ENCODE results near the gene PRKACA.

Gene PRKACA

DNA sequence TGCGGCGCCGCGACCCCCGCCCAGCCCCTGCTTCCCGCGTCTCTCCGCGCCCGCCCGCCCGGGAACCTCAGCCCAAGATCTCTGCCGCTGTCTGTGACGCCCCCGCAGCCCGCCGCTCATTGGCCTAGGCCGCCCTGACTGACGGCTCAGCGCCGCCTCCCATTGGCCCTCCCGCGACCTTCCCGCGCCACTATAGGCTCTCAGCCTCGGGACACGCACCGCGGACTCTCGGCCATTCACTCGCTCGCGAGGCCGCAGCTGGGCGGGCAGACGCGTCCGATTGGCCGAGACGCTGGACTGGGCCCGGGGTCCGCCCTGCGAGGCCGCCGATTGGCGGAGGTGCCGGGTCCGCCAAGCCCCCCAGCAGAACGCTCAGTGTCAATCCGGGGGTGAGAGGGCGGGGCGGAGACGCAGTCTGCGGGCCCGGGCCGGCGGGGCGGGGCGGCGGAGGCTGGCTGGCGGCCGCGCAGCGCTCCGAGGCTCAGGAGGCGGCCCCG, at the start of gene PRKACA:
PRKACA (minus strand) TSS at position 95 of the 497 bp plus-strand sequence. CDS start 215 bp downstream, outside the sequence.
- TF ChIP-seq, protein P1, sequence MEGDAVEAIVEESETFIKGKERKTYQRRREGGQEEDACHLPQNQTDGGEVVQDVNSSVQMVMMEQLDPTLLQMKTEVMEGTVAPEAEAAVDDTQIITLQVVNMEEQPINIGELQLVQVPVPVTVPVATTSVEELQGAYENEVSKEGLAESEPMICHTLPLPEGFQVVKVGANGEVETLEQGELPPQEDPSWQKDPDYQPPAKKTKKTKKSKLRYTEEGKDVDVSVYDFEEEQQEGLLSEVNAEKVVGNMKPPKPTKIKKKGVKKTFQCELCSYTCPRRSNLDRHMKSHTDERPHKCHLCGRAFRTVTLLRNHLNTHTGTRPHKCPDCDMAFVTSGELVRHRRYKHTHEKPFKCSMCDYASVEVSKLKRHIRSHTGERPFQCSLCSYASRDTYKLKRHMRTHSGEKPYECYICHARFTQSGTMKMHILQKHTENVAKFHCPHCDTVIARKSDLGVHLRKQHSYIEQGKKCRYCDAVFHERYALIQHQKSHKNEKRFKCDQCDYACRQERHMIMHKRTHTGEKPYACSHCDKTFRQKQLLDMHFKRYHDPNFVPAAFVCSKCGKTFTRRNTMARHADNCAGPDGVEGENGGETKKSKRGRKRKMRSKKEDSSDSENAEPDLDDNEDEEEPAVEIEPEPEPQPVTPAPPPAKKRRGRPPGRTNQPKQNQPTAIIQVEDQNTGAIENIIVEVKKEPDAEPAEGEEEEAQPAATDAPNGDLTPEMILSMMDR (IDR thresholded peaks at IDR 0.05), result no peak

DNA sequence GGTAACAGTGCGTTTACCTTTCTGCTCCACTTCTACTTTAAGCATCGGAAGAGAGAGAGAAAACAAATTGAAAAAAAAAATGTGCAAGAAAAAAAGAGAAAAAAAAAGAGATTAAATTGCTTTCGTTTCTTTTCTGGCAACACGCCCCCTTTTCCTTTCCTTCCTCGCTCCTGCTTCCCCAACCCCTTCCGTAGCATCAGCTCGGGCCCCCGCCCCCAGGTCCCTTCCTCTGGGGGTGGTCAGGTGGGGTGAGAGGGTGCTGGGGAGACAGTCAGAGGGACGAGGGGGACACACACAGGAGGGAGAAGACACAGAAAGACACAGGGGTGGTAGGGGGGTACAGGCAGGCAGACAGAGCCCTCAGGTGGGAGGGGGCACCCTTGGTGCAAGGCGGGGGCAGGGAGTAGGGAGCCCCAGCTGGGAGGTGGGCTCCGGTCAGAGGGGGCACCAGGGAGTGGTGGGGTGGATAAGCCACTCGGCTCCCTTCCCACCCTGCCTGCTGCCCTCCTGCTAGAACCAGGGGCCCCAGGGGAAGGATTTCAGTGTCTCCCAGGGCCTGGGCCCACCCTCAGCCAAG, 49.5 kb upstream of the PRKACA start:
- TF ChIP-seq, protein P1 (IDR thresholded peaks at IDR 0.05), result no peak

DNA sequence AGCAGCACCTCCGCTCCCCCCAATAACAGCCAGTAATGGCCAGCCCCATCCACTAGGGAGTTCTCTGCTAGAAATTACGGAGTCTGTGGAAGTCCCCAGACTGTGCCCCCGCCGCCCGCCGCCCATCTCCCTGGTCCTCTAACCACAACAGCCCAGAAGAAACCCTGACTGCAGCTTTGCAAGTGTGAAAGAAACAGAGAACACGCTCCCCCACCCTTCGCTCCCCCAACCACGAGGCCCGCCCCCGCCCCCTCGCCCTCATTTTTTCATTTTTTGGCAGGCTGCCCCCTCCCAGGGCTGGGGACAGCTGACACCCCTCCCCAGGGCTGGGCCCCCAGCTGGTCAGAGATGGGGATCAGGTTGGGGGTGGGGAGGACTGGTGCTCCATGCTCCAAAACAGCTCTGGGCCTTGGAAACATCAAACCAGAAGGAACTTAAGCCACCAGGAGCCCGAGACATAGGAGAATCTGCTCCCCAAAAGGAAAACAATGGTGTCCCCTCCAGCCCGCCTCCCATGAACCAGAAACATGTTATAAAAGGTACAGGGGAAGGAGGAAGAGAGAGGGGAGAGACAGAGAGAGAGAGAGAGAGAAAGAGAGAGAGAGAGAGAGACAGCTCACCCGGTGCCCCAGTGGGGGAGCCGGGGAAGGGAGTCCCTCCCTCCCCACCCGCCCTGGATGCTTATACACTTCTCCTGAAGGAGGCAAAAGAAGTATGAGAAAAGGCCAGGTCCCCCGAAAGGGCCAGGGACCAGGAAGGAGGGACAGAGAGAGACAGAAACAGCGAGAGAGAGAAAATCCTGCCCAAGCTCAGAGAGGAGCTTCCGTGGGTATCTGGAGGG, 48.6 kb upstream of the PRKACA start:
- TF ChIP-seq, protein P1 (IDR thresholded peaks at IDR 0.05), result no peak

DNA sequence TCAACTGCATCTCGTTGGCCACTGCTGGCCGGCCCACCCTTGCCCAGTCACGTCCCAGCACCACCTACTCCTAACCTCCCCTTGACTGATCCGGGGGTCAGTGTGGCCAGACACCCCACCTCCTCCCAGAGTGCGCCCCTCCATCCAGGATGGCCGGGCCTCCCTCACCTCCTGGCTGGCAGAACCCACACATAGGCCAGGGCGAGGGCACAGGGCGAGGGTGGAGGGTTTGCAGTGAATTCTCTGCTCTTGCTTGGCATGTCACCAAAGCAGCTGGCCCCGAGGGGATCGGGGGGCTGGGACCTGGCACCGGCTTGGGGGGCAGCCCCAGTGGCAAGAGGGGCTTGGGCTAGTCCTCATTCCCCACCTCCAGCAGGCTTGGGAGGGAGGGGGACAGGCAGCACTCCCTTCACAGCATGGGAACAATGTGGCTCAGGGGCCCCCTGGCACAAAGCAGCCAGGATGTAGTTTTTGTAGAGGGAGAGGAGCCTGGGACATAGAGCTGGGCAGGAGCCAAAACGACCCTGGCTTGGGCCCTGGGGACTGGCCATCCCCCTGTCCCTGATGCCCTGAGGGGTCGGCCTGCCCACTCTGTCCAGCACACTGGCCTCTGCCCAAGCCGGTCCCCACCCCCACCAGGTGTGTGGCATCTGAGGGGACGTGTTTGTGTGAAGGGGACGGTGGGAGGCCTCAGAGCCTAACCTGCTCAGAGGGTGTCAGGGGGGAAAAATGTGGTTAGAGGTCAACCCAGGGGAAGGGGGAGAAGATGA, 47.3 kb upstream of the PRKACA start:
- TF ChIP-seq, protein P1 (IDR thresholded peaks at IDR 0.05), result no peak

DNA sequence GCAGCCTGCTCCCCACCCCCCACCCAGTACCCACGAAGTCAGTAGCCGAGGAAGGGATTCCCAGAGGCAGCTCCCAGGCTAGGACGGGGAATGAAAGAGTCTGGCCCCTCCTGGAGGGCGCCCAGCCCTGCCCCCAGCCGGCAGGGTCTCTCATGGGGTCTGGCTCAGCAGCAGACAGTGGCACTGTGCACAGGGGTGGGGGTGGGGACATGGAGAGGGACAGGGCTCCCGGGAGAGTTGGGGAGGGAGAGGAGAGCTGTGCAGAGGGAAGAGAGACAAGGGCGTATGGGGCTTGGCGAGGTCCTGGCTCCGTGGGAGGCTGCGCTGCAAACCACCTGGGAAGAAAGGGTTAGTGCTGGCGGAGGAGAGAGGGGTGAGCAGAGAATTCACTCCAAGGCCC, 46.5 kb upstream of the PRKACA start:
- TF ChIP-seq, protein P1 (IDR thresholded peaks at IDR 0.05), result no peak

DNA sequence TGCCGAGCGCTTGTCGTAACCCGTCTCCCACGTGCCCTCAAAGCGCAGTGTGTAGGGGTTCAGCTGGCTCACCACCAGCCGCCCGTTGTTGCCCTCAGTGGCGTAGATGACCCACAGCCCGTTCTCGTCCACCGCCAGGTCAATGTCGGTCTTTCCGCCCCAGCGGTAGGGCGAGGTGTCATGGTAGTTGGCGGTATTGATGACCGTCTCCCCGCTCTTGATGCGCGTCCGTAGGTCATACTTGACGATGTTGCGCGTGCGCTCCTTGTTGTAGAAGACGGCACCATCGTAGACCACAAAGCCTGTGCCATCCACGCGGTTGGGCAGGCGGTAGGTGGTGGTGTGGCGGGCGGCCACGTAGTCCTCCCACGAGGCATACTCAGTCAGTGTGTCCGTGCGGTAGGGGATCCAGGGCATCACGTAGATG, 45.3 kb upstream of the PRKACA start:
- TF ChIP-seq, protein P1 (IDR thresholded peaks at IDR 0.05), result no peak

DNA sequence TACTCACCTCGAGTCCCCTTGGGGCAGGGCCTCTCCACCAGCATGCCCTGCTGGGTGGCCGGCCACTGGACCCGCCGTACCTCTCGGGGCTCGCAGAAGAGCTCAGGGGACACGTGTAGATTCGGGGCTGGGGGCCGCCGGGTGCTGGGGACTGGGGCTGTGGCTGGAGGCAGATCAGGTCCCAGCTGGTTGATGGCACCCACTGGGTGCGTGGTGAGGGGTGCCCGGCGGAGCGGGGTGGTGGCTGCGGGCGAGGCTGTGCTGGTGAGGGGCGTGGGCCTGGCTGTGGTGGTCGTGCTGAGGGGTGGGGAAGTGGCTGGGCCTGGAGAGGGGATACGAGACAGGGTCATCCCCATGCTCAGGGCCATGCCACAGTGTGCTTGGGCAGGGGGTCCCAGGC, 43.7 kb upstream of the PRKACA start:
- TF ChIP-seq, protein P1 (IDR thresholded peaks at IDR 0.05), result no peak

Measured in LNCAP (cell line).